Measurements from ENCODE around the gene CSKMT. TPM values are rescaled to one million over a fixed set of nuclear protein-coding genes. Genes with fewer than 3 reads are reported as not detected.

Gene CSKMT
- total RNA-seq, 2 experiments from 2014 or later = 17.8 to 18.8 TPM

GRCh38 chr11:62622476-62623089 lies 42.5 kb upstream of the CSKMT start:
- no peaks in the 10 kb centered on the region for H3K27me3 ChIP-seq (ENCODE audit: control insufficient read depth in 1 of 2, insufficient read depth in 2 of 2, low read length in 2 of 2)
- H3K4me1 ChIP-seq (ENCODE audit: insufficient read depth, low read length) = peaks cover 31% of the 10 kb centered on the region
- CTCF ChIA-PET = interaction anchor here (0.6 to 3.6 kb wide), 6 partner anchors 9 to 164 kb away, joined by 3 to 10 read pairs (median 5); partner anchors contain the start of genes ROM1 and TUT1
- DNase-seq = peak in 2 of 14 experiments; percentile 31 to 53
- peak overlapping the region; percentile 86 to 88 for H3K27ac ChIP-seq (ENCODE audit: low read depth in 1 of 2, low read length in 2 of 2)
- no peaks in the 10 kb centered on the region for H3K9me3 ChIP-seq (ENCODE audit: control insufficient read depth in 1 of 2, insufficient read depth in 1 of 2, low read length in 2 of 2)
- peaks cover 27% of the 10 kb centered on the region for H3K4me1 Mint-ChIP-seq (ENCODE audit: low read depth)
- H3K36me3 Mint-ChIP-seq (ENCODE audit: low read depth) = peaks cover 61% of the 10 kb centered on the region
- ATAC-seq (ENCODE audit: poor library complexity) = no peak
- intact Hi-C loops (cut with DNase I, micrococcal nuclease) = loop anchor here (1.0 to 5.0 kb wide), 4 partner anchors 24 to 50 kb away; partner anchors contain the start of genes GANAB (in 1 of the 2), INTS5 (in 1 of the 2), LBHD1 (in 1 of the 2) and TUT1 (in 1 of the 2)
- H3K4me3 ChIP-seq (ENCODE audit: low read length) = peak overlapping the region; percentile 69
- H3K36me3 ChIP-seq (ENCODE audit: insufficient read depth, low read length) = peaks cover 26% of the 10 kb centered on the region
- H3K27me3 Mint-ChIP-seq = no peaks in the 10 kb centered on the region
- POLR2A ChIA-PET = interaction anchor here (0.6 to 6.0 kb wide), 20 partner anchors 10 to 1671 kb away, joined by 3 to 80 read pairs (median 13); partner anchors contain the start of genes C11orf98, CSKMT, EEF1G and EML3
- peak overlapping the region; percentile 86 for H3K4me3 Mint-ChIP-seq
- TF ChIP-seq CTCF (IDR thresholded peaks at IDR 0.05) = no peak
- H3K9me3 Mint-ChIP-seq = no peaks in the 10 kb centered on the region
- H3K27ac Mint-ChIP-seq = peak overlapping the region; percentile 89

- H3K4me1 ChIP-seq (ENCODE audit: insufficient read depth, low read length) = peaks cover under 1% of the 10 kb centered on the region
- Mint-ChIP-seq H3K4me3 (no peak overlapping the region), H3K4me1 (ENCODE audit: low read depth) (no peaks in the 10 kb centered on the region), H3K27ac (no peak overlapping the region), H3K9me3 (no peaks in the 10 kb centered on the region), H3K27me3 (no peaks in the 10 kb centered on the region), H3K36me3 (ENCODE audit: low read depth) (peaks cover 82% of the 10 kb centered on the region)
- DNase-seq (peak in 1 of 14 experiments; percentile 20), ATAC-seq (ENCODE audit: poor library complexity) (no peak)
- intact Hi-C loops (cut with DNase I, micrococcal nuclease) = no loop called here
- H3K4me3 ChIP-seq (ENCODE audit: low read length) = no peak overlapping the region
- H3K9me3 ChIP-seq (ENCODE audit: control insufficient read depth in 1 of 2, insufficient read depth in 1 of 2, low read length in 2 of 2) = no peaks in the 10 kb centered on the region
- peaks cover 72% of the 10 kb centered on the region for H3K36me3 ChIP-seq (ENCODE audit: insufficient read depth, low read length)
- H3K27me3 ChIP-seq (ENCODE audit: control insufficient read depth in 1 of 2, insufficient read depth in 2 of 2, low read length in 2 of 2) = no peaks in the 10 kb centered on the region
- ChIA-PET CTCF (no interaction called here), POLR2A (interaction anchor here (1.5 kb wide), 1 partner anchor 36 kb away, joined by 6 read pairs; the partner anchor contains the start of gene TUT1)
- no peak for TF ChIP-seq CTCF (IDR thresholded peaks at IDR 0.05)
- no peak overlapping the region for H3K27ac ChIP-seq (ENCODE audit: low read depth in 1 of 2, low read length in 2 of 2)
These were observed 37.4 kb upstream of the CSKMT start for GRCh38 chr11:62627713-62628112.

GRCh38 chr11:62632492-62632891 lies 32.6 kb upstream of the CSKMT start:
- no peak overlapping the region for H3K4me3 Mint-ChIP-seq
- Histone ChIP-seq H3K4me3 (ENCODE audit: low read length) (no peak overlapping the region), H3K36me3 (ENCODE audit: insufficient read depth, low read length) (peaks cover 92% of the 10 kb centered on the region), H3K27me3 (ENCODE audit: control insufficient read depth in 1 of 2, insufficient read depth in 2 of 2, low read length in 2 of 2) (no peaks in the 10 kb centered on the region), H3K9me3 (ENCODE audit: control insufficient read depth in 1 of 2, insufficient read depth in 1 of 2, low read length in 2 of 2) (no peaks in the 10 kb centered on the region), H3K27ac (ENCODE audit: low read depth in 1 of 2, low read length in 2 of 2) (no peak overlapping the region), H3K4me1 (ENCODE audit: insufficient read depth, low read length) (peaks cover 27% of the 10 kb centered on the region)
- CTCF ChIA-PET = no interaction called here
- ATAC-seq (ENCODE audit: poor library complexity) = no peak
- POLR2A ChIA-PET = interaction anchor here (1.9 kb wide), 1 partner anchor 41 kb away, joined by 5 read pairs; the partner anchor contains the start of gene TUT1
- TF ChIP-seq CTCF (IDR thresholded peaks at IDR 0.05) = no peak
- H3K27me3 Mint-ChIP-seq = no peaks in the 10 kb centered on the region
- H3K9me3 Mint-ChIP-seq = no peaks in the 10 kb centered on the region
- H3K27ac Mint-ChIP-seq = peak overlapping the region; percentile 30
- no peak for DNase-seq
- intact Hi-C loops (cut with DNase I, micrococcal nuclease) = no loop called here
- H3K4me1 Mint-ChIP-seq (ENCODE audit: low read depth) = peaks cover 19% of the 10 kb centered on the region
- H3K36me3 Mint-ChIP-seq (ENCODE audit: low read depth) = peaks cover 96% of the 10 kb centered on the region

All from CD4-positive, alpha-beta T cell (primary cell).